Upper lobe of left lung (tissue), 6 donors: ENCODE data around the gene SENP3. TPM values are rescaled to one million over a fixed set of nuclear protein-coding genes. Genes with fewer than 3 reads are reported as not detected.

ENCODE experiments used
- ATAC-seq, 2 donors: fragments of 200-7000 bp; cut with Tn5 transposase; one replicate each; pipeline ENCODE4 v1.9.1; 2022; ENCODE audit warnings: mild to moderate bottlenecking in 2 of 2, moderate library complexity in 2 of 2; ENCODE audit not compliant: low FRiP score in 2 of 2
- DNase-seq, 2 donors: peaks; one replicate each; pipeline ENCODE4 v3.0.0-alpha.2; 2019 to 2020
- H3K27ac ChIP-seq, 4 donors: fragments of 200-600 bp; sonication (generic); one replicate each; pipeline ENCODE4 v1.5.1; 2016 to 2019
- H3K27me3 ChIP-seq, 4 donors: fragments of 200-600 bp; sonication (generic); one replicate each; pipeline ENCODE4 v1.5.1; 2017 to 2019
- H3K36me3 ChIP-seq, 4 donors: fragments of 200-600 bp; sonication (generic); one replicate each; pipeline ENCODE4 v1.5.1; 2016 to 2019
- H3K4me1 ChIP-seq, 4 donors: fragments of 200-600 bp; sonication (generic); one replicate each; pipeline ENCODE4 v1.5.1; 2018 to 2019
- H3K4me3 ChIP-seq, 4 donors: fragments of 200-600 bp; sonication (generic); one replicate each; pipeline ENCODE4 v1.5.1; 2017 to 2019; ENCODE audit warnings: mild to moderate bottlenecking in 2 of 4, moderate library complexity in 1 of 4
- H3K9me3 ChIP-seq, 4 donors: fragments of 200-600 bp; sonication (generic); one replicate each; pipeline ENCODE4 v1.5.1; 2018 to 2019
- EP300 ChIP-seq, 4 donors: sonication (generic); formaldehyde crosslinking; IDR thresholded peaks; one replicate each; pipeline ENCODE4 v1.5.1; 2017; ENCODE audit warnings: antibody characterized with exemption in 4 of 4, control low read depth in 2 of 4
- POLR2A ChIP-seq, 4 donors: fragments of 450-650 bp; IDR thresholded peaks; one replicate each; pipeline ENCODE4 v1.5.1; 2016 to 2017; ENCODE audit warnings: antibody characterized with exemption in 4 of 4, mild to moderate bottlenecking in 2 of 4
- POLR2AphosphoS5 ChIP-seq, 2 donors: sonication (generic); formaldehyde crosslinking; IDR thresholded peaks; one replicate each; pipeline ENCODE4 v1.5.1; 2017; ENCODE audit warnings: antibody characterized with exemption in 2 of 2
- WGBS, 2 donors: methylation state at CpG; one replicate each; pipeline ENCODE4 v1.1.5; 2017 to 2018; 5-methylcytosine and 5-hydroxymethylcytosine counted together
- total RNA-seq, 6 donors: library from RNA; depleted of rRNA in 4 of 6; stranded (reverse); fragments of >200 nt in 4 of 6; gene quantifications; one replicate each; pipeline versions ENCODE4 v1.1.0 to v1.2.1, GENCODE V29; 2016 to 2021
- TF ChIP-seq, protein P1 (sequence below), 6 experiments: fragments of 450-650 bp in 4 of 6; fragments of 200-600 bp in 2 of 6; sonication (generic) in 2 of 6; IDR thresholded peaks; one replicate each; pipeline ENCODE4 v1.5.1; 2016 to 2019; ENCODE audit warnings: antibody characterized with exemption in 6 of 6
- donor health status: DM: no; HTN: no; CAD: no; lungs with moderate emphysema.
- donor health status: DM: no; HTN: yes; CAD: no; lungs with severe emphysema.

SENP3 gene
- total RNA-seq, 6 donors from 2014 or later, result 54.2 to 108 (median 57.5) TPM

- no peaks in the 10 kb centered on the region for H3K9me3 ChIP-seq
- no peak overlapping the region for H3K4me3 ChIP-seq
- H3K4me1 ChIP-seq, result peaks cover under 1 to 6% (median 4%) of the 10 kb centered on the region in 4 donors
- no peak for TF ChIP-seq POLR2A (IDR thresholded peaks at IDR 0.05)
- TF ChIP-seq, protein P1, sequence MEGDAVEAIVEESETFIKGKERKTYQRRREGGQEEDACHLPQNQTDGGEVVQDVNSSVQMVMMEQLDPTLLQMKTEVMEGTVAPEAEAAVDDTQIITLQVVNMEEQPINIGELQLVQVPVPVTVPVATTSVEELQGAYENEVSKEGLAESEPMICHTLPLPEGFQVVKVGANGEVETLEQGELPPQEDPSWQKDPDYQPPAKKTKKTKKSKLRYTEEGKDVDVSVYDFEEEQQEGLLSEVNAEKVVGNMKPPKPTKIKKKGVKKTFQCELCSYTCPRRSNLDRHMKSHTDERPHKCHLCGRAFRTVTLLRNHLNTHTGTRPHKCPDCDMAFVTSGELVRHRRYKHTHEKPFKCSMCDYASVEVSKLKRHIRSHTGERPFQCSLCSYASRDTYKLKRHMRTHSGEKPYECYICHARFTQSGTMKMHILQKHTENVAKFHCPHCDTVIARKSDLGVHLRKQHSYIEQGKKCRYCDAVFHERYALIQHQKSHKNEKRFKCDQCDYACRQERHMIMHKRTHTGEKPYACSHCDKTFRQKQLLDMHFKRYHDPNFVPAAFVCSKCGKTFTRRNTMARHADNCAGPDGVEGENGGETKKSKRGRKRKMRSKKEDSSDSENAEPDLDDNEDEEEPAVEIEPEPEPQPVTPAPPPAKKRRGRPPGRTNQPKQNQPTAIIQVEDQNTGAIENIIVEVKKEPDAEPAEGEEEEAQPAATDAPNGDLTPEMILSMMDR (IDR thresholded peaks at IDR 0.05), result no peak
- no peak for TF ChIP-seq POLR2AphosphoS5 (IDR thresholded peaks at IDR 0.05)
- no peak for TF ChIP-seq EP300 (IDR thresholded peaks at IDR 0.05)
- peaks cover 32 to 54% (median 48%) of the 10 kb centered on the region in 4 donors for H3K36me3 ChIP-seq
- DNase-seq (no peak), ATAC-seq (no peak)
- no peaks in the 10 kb centered on the region for H3K27me3 ChIP-seq
- 95 to 97% methylated on average over 4 of the region's 4 CpGs for WGBS, 2 donors
- no peak overlapping the region for H3K27ac ChIP-seq
These were observed 44.6 kb downstream of the SENP3 start for GRCh38 chr17:7606280-7606679.

GRCh38 chr17:7610641-7611040 lies 48.9 kb downstream of the SENP3 start:
- DNase-seq (no peak), ATAC-seq (no peak)
- H3K4me3 ChIP-seq, result no peak overlapping the region
- no peak overlapping the region for H3K27ac ChIP-seq
- no peaks in the 10 kb centered on the region for H3K9me3 ChIP-seq
- peaks cover 24 to 35% (median 34%) of the 10 kb centered on the region in 4 donors for H3K4me1 ChIP-seq
- no peaks in the 10 kb centered on the region for H3K27me3 ChIP-seq
- peaks cover 0 to 10% (median 6%) of the 10 kb centered on the region in 4 donors for H3K36me3 ChIP-seq
- TF ChIP-seq POLR2AphosphoS5 (IDR thresholded peaks at IDR 0.05) (no peak), POLR2A (IDR thresholded peaks at IDR 0.05) (no peak), EP300 (IDR thresholded peaks at IDR 0.05) (no peak)
- TF ChIP-seq, protein P1 (IDR thresholded peaks at IDR 0.05), result no peak
- 98 to 100% methylated on average over 2 of the region's 2 CpGs for WGBS, 2 donors

DNA sequence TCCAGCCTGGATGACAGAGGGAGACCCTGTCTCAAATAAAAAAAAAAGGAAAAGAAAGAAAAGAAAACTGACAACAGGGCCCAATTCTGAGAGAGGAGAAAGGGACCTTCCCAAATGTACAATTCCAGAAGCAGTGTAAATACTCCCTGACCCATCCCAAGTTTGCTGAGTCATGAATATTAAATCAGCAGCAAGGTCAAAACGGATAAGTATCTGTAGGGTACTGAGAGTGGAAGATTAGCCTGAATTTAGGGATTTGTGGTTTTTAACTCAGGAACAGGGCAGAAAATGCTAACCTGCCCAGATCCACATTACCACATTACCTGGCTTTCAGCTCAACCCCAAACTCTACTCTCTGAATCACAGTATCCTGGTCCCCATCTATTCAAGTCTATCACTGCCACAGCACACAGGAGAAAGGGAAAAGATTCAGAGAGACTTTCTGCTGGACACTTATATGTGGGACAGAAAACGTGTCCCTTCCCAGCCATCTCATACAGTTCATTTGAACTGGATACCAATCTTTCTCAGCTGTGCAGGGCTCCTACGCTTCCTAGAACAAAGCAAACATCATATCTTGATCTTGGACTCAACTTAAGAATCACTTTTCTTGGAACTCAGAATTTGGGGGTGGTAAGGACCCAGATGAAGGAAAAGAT lies 50.0 kb downstream of the SENP3 start:
- 51 to 59% methylated on average over 3 of the region's 3 CpGs for WGBS, 2 donors
- H3K4me1 ChIP-seq, result peaks cover 24 to 35% (median 34%) of the 10 kb centered on the region in 4 donors
- no peak for ATAC-seq

DNA sequence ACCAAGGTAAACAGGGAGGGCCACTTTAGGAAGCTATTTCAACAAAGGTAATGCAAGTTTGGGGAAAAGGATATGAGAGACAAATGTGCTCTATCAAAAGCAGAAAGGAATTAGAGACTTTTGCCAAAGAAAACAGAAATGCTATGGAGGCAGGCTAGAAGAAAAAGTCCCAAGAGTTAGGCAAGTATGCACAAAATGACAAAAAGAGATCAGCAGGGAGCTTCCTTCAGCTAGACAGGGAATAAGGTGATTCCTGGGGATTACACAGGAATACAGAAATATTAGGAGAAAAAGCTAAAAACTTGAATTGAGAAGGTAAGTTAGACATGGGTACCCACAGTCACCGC lies 50.5 kb downstream of the SENP3 start:
- H3K4me1 ChIP-seq, result peaks cover 24 to 35% (median 34%) of the 10 kb centered on the region in 4 donors
- 90 to 100% methylated on average over 1 of the region's 1 CpG for WGBS, 2 donors
- TF ChIP-seq POLR2A (IDR thresholded peaks at IDR 0.05) (no peak), POLR2AphosphoS5 (IDR thresholded peaks at IDR 0.05) (no peak), EP300 (IDR thresholded peaks at IDR 0.05) (no peak)
- TF ChIP-seq, protein P1 (IDR thresholded peaks at IDR 0.05), result no peak
- H3K36me3 ChIP-seq, result peaks cover 0 to 4% (median 1%) of the 10 kb centered on the region in 4 donors
- no peaks in the 10 kb centered on the region for H3K27me3 ChIP-seq
- no peak overlapping the region for H3K4me3 ChIP-seq
- no peak for DNase-seq
- ATAC-seq, result no peak
- H3K27ac ChIP-seq, result no peak overlapping the region
- no peaks in the 10 kb centered on the region for H3K9me3 ChIP-seq

More for the DNA sequence above, 50.0 kb downstream of the SENP3 start:
- Histone ChIP-seq H3K27ac (no peak overlapping the region), H3K9me3 (no peaks in the 10 kb centered on the region), H3K4me3 (no peak overlapping the region), H3K27me3 (no peaks in the 10 kb centered on the region), H3K36me3 (peaks cover 0 to 4% (median 1%) of the 10 kb centered on the region in 4 donors)
- DNase-seq, result no peak
- TF ChIP-seq POLR2A (IDR thresholded peaks at IDR 0.05), result no peak
- no peak for TF ChIP-seq EP300 (IDR thresholded peaks at IDR 0.05)
- no peak for TF ChIP-seq POLR2AphosphoS5 (IDR thresholded peaks at IDR 0.05)
- TF ChIP-seq, protein P1 (IDR thresholded peaks at IDR 0.05), result no peak
